ENCODE measurements around the gene PDE8B.

GRCh38 chr5:77366717-77367500 lies 156.4 kb downstream of the PDE8B start:
- no peak for TF ChIP-seq YY1 (IDR thresholded peaks at IDR 0.05; ENCODE audit: extremely low read depth, insufficient replicate concordance, low read depth, low read length)
- TF ChIP-seq POLR2AphosphoS5 (IDR thresholded peaks at IDR 0.05; ENCODE audit: low read depth, low read length), result no peak
- no peak for TF ChIP-seq ELF1 (IDR thresholded peaks at IDR 0.05; ENCODE audit: borderline replicate concordance, low read depth)
- TF ChIP-seq, protein P1, sequence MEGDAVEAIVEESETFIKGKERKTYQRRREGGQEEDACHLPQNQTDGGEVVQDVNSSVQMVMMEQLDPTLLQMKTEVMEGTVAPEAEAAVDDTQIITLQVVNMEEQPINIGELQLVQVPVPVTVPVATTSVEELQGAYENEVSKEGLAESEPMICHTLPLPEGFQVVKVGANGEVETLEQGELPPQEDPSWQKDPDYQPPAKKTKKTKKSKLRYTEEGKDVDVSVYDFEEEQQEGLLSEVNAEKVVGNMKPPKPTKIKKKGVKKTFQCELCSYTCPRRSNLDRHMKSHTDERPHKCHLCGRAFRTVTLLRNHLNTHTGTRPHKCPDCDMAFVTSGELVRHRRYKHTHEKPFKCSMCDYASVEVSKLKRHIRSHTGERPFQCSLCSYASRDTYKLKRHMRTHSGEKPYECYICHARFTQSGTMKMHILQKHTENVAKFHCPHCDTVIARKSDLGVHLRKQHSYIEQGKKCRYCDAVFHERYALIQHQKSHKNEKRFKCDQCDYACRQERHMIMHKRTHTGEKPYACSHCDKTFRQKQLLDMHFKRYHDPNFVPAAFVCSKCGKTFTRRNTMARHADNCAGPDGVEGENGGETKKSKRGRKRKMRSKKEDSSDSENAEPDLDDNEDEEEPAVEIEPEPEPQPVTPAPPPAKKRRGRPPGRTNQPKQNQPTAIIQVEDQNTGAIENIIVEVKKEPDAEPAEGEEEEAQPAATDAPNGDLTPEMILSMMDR (IDR thresholded peaks at IDR 0.05 in 2 of 3, conservative IDR thresholded peaks at IDR 0.05 in 1 of 3; ENCODE audit: borderline replicate concordance in 1 of 3, insufficient read depth in 1 of 3, low read depth in 2 of 3, low read length in 2 of 3), result peak in 2 of 3 experiments; percentile 17 to 33; a peak in 3 of 6 replicates
- no peak for TF ChIP-seq EGR1 (IDR thresholded peaks at IDR 0.05; ENCODE audit: low read depth)
- no peak for TF ChIP-seq POLR2A (IDR thresholded peaks at IDR 0.05; ENCODE audit: borderline replicate concordance, extremely low read depth, insufficient read depth, insufficient read length)
- no peak for TF ChIP-seq EZH2 (IDR thresholded peaks at IDR 0.05)
- no peak for TF ChIP-seq EZH2phosphoT487 (IDR thresholded peaks at IDR 0.05; ENCODE audit: borderline replicate concordance)
- TF ChIP-seq TCF7L2 (IDR thresholded peaks at IDR 0.05; ENCODE audit: borderline replicate concordance, extremely low read depth, insufficient read depth, insufficient read length), result no peak
- no peak for TF ChIP-seq CEBPB (IDR thresholded peaks at IDR 0.05; ENCODE audit: low read depth)
- no peak for TF ChIP-seq ZNF274 (IDR thresholded peaks at IDR 0.05; ENCODE audit: low read depth, low read length)

All from HCT116 (cell line).